CD4-positive, alpha-beta memory T cell (primary cell): ENCODE results near the gene GBP7. TPM values are rescaled to one million over a fixed set of nuclear protein-coding genes. Genes with fewer than 3 reads are reported as not detected.

ENCODE experiments used
- CTCF ChIA-PET: fragments of 350-600 bp; sonication (Branson Sonifier 250); formaldehyde crosslinking; loops from one replicate; lab custom pipeline; 2021; ENCODE audit warnings: inconsistent platforms; ENCODE audit not compliant: partially characterized antibody; lab: Charles Lee
- POLR2A ChIA-PET: fragments of 350-600 bp; sonication (Branson Sonifier 250); formaldehyde crosslinking; loops from one replicate; lab custom pipeline; 2021; ENCODE audit not compliant: partially characterized antibody; lab: Charles Lee
- DNase-seq, 5 donors: peaks; one replicate each; pipeline versions ENCODE4 v3.0.0 to v3.0.0-alpha.2; 2020 to 2022; ENCODE audit warnings: mixed read lengths in 1 of 5
- H3K27ac ChIP-seq: one replicate; pipeline ENCODE4 v1.7.0; 2013; ENCODE audit warnings: low read depth, low read length
- H3K27me3 ChIP-seq: 2 replicates; pipeline ENCODE4 v1.7.0; 2013; ENCODE audit warnings: mild to moderate bottlenecking, low read length, moderate library complexity; ENCODE audit not compliant: insufficient read depth
- H3K36me3 ChIP-seq: 2 replicates; pipeline ENCODE4 v1.7.0; 2013; ENCODE audit warnings: mild to moderate bottlenecking, low read length, moderate library complexity; ENCODE audit not compliant: insufficient read depth
- H3K4me1 ChIP-seq: 2 replicates; pipeline ENCODE4 v1.7.0; 2013; ENCODE audit warnings: mild to moderate bottlenecking, low read length, moderate library complexity; ENCODE audit not compliant: insufficient read depth
- H3K4me3 ChIP-seq, 2 donors: one replicate each; pipeline ENCODE4 v1.7.0; 2013; ENCODE audit warnings: low read length in 2 of 2, mild to moderate bottlenecking in 1 of 2
- H3K9me3 ChIP-seq, 2 donors: one replicate each; pipeline ENCODE4 v1.7.0; 2013; ENCODE audit warnings: low read length in 2 of 2, control low read depth in 1 of 2; ENCODE audit not compliant: control insufficient read depth in 1 of 2
- H3K27ac Mint-ChIP-seq, 7 donors: one replicate each; pipeline ENCODE4 v1.8.0; 2020 to 2021; ENCODE audit warnings: mixed read lengths in 7 of 7, mild to moderate bottlenecking in 6 of 7, inconsistent platforms in 3 of 7, moderate library complexity in 3 of 7
- H3K27me3 Mint-ChIP-seq, 2 donors: one replicate each; pipeline ENCODE4 v1.8.0; 2020 to 2021; ENCODE audit warnings: mixed read lengths in 2 of 2
- H3K36me3 Mint-ChIP-seq, 2 donors: one replicate each; pipeline ENCODE4 v1.8.0; 2020 to 2021; ENCODE audit warnings: mixed read lengths in 2 of 2, inconsistent platforms in 1 of 2, mild to moderate bottlenecking in 1 of 2
- H3K4me1 Mint-ChIP-seq, 4 donors: one replicate each; pipeline ENCODE4 v1.8.0; 2020 to 2021; ENCODE audit warnings: mixed read lengths in 4 of 4, mild to moderate bottlenecking in 1 of 4
- H3K4me3 Mint-ChIP-seq, 8 donors: one replicate each; pipeline ENCODE4 v1.8.0; 2020 to 2021; ENCODE audit warnings: mixed read lengths in 8 of 8, mild to moderate bottlenecking in 7 of 8, moderate library complexity in 6 of 8, inconsistent platforms in 3 of 8
- H3K9me3 Mint-ChIP-seq, 8 donors: one replicate each; pipeline ENCODE4 v1.8.0; 2020 to 2021; ENCODE audit warnings: mixed read lengths in 8 of 8, mild to moderate bottlenecking in 5 of 8, inconsistent platforms in 3 of 8, moderate library complexity in 1 of 8
- intact Hi-C: fragments of 100-400 bp; cut with micrococcal nuclease; formaldehyde crosslinking; loops from one replicate; pipeline ENCODE4 v1.15.1; 2023
- polyA plus RNA-seq, 2 donors: library from polyadenylated mRNA; unstranded; fragments of 300-500 nt; fragmentation: Illumina TruSeq; gene quantifications; one replicate each; pipeline ENCODE4 v1.2.3, GENCODE V29; 2021
- total RNA-seq, 2 experiments: library from RNA; stranded (reverse); gene quantifications; one replicate each; pipeline ENCODE4 v1.2.3, GENCODE V29; 2021

The GBP7 gene
- total and polyA plus RNA-seq, 4 experiments from 2014 or later, result 0.17 TPM; not detected in 2

- ChIA-PET CTCF (no interaction called here), POLR2A (interaction anchor here (1.6 kb wide), 1 partner anchor 97 kb away, joined by 3 read pairs; no protein-coding TSS in a partner anchor)
- H3K9me3 ChIP-seq, result no peaks in the 10 kb centered on the region
- peaks cover 0 to 2% of the 10 kb centered on the region in 2 donors for H3K27me3 Mint-ChIP-seq
- intact Hi-C loops, result no loop called here
- H3K36me3 Mint-ChIP-seq, result peaks cover 5 to 8% of the 10 kb centered on the region in 2 donors
- H3K27ac Mint-ChIP-seq, result peak overlapping the region in 1 of 7 donors; percentile 14
- H3K4me3 Mint-ChIP-seq, result no peak overlapping the region
- H3K36me3 ChIP-seq, result no peaks in the 10 kb centered on the region
- no peaks in the 10 kb centered on the region for H3K4me1 ChIP-seq
- H3K4me1 Mint-ChIP-seq, result peaks cover 0 to 4% (median 0%) of the 10 kb centered on the region in 4 donors
- no peak overlapping the region for H3K4me3 ChIP-seq
- peaks cover 0 to 24% (median 6%) of the 10 kb centered on the region in 8 donors for H3K9me3 Mint-ChIP-seq
- no peaks in the 10 kb centered on the region for H3K27me3 ChIP-seq
- no peak for DNase-seq
- no peak overlapping the region for H3K27ac ChIP-seq
These were observed 76.9 kb downstream of the GBP7 start for GRCh38 chr1:89098857-89099256.

GRCh38 chr1:89095737-89096136, 80.1 kb downstream of the GBP7 start:
- POLR2A ChIA-PET, result no interaction called here

DNA sequence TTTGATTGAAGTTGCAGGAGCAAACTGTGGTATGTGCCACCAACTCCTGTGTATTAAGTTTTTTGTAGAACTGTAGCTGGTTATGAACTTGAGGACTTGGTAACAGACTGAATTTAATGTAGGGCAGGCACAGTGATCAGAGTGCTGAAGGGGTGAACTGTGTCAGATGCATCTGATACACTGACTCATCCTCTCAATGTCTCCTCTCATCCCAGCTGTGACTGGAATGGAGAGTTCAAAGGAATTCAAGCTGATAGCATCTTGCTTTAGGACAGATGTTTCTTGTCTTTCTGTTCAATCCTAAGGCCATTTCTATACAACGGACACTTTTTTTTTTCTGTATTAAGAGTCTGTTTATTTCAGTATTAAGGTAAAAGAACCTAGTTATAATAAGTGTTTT, 85.8 kb downstream of the GBP7 start:
- no peaks in the 10 kb centered on the region for H3K4me1 ChIP-seq
- no peaks in the 10 kb centered on the region for H3K9me3 ChIP-seq
- H3K27ac ChIP-seq, result no peak overlapping the region
- Mint-ChIP-seq H3K27ac (peak overlapping the region in 1 of 7 donors; percentile 54), H3K4me1 (no peaks in the 10 kb centered on the region), H3K4me3 (no peak overlapping the region), H3K9me3 (peaks cover 0 to 6% (median 0%) of the 10 kb centered on the region in 8 donors), H3K27me3 (peaks cover 0 to 1% of the 10 kb centered on the region in 2 donors), H3K36me3 (no peaks in the 10 kb centered on the region)
- intact Hi-C loops, result no loop called here
- CTCF ChIA-PET, result interaction anchor here (1.6 kb wide), 1 partner anchor 268 kb away, joined by 4 read pairs; no protein-coding TSS in a partner anchor
- no peak for DNase-seq
- POLR2A ChIA-PET, result no interaction called here
- no peak overlapping the region for H3K4me3 ChIP-seq
- no peaks in the 10 kb centered on the region for H3K27me3 ChIP-seq
- no peaks in the 10 kb centered on the region for H3K36me3 ChIP-seq

More at GRCh38 chr1:89095737-89096136, 80.1 kb downstream of the GBP7 start:
- Mint-ChIP-seq H3K4me1 (no peaks in the 10 kb centered on the region), H3K9me3 (peaks cover 0 to 24% (median 6%) of the 10 kb centered on the region in 8 donors), H3K4me3 (no peak overlapping the region), H3K27me3 (peaks cover 1 to 2% of the 10 kb centered on the region in 2 donors), H3K27ac (no peak overlapping the region), H3K36me3 (peaks cover 4 to 8% of the 10 kb centered on the region in 2 donors)
- H3K4me3 ChIP-seq, result no peak overlapping the region
- intact Hi-C loops, result no loop called here
- CTCF ChIA-PET, result interaction anchor here (0.6 kb wide), 1 partner anchor 267 kb away, joined by 3 read pairs; no protein-coding TSS in a partner anchor
- DNase-seq, result no peak
- no peaks in the 10 kb centered on the region for H3K9me3 ChIP-seq
- no peaks in the 10 kb centered on the region for H3K27me3 ChIP-seq
- no peak overlapping the region for H3K27ac ChIP-seq
- no peaks in the 10 kb centered on the region for H3K4me1 ChIP-seq
- H3K36me3 ChIP-seq, result no peaks in the 10 kb centered on the region

GRCh38 chr1:89088572-89088971, 87.2 kb downstream of the GBP7 start:
- H3K9me3 ChIP-seq, result no peaks in the 10 kb centered on the region
- CTCF ChIA-PET, result interaction anchor here (1.0 to 1.5 kb wide), 4 partner anchors 10 to 275 kb away, joined by 3 to 4 read pairs (median 4); no protein-coding TSS in a partner anchor
- no peak overlapping the region for H3K4me3 Mint-ChIP-seq

DNA sequence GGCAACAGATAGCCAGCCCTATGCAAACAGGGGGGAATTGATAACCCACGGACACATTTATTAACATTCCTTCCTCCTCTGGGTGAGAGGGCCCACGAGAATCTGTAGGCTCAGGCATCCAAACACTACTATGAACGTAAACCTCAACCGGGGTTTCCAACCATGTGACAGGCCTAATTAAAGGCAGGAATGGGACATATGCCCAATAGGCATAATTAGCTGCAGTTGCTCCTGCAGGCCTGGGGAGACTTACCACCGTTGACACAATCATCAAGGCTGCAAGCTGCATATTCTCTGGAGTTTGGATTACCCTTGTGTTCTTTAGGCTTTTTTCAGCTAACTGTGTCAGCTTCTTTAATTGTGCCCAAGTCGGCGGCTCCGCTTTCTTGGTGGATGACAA, 88.6 kb downstream of the GBP7 start:
- H3K27me3 ChIP-seq, result no peaks in the 10 kb centered on the region
- no peak overlapping the region for H3K27ac ChIP-seq
- H3K4me3 Mint-ChIP-seq, result no peak overlapping the region
- no peaks in the 10 kb centered on the region for H3K4me1 ChIP-seq
- ChIA-PET POLR2A (no interaction called here), CTCF (interaction anchor here (1.0 to 1.4 kb wide), 2 partner anchors 8 to 36 kb away, joined by 3 to 4 read pairs; no protein-coding TSS in a partner anchor)
- H3K36me3 Mint-ChIP-seq, result peaks cover 0 to 5% of the 10 kb centered on the region in 2 donors
- H3K4me3 ChIP-seq, result no peak overlapping the region
- no peak for DNase-seq
- peaks cover 0 to 4% (median 2%) of the 10 kb centered on the region in 4 donors for H3K4me1 Mint-ChIP-seq
- H3K27me3 Mint-ChIP-seq, result no peaks in the 10 kb centered on the region
- H3K9me3 ChIP-seq, result no peaks in the 10 kb centered on the region
- no peak overlapping the region for H3K27ac Mint-ChIP-seq
- peaks cover 0 to 3% (median 0%) of the 10 kb centered on the region in 8 donors for H3K9me3 Mint-ChIP-seq
- no peaks in the 10 kb centered on the region for H3K36me3 ChIP-seq
- intact Hi-C loops, result no loop called here

More at GRCh38 chr1:89088572-89088971, 87.2 kb downstream of the GBP7 start:
- H3K4me3 ChIP-seq, result no peak overlapping the region
- Mint-ChIP-seq H3K36me3 (peaks cover 0 to 5% of the 10 kb centered on the region in 2 donors), H3K9me3 (peaks cover 0 to 3% (median 0%) of the 10 kb centered on the region in 8 donors), H3K27me3 (peaks cover 0 to under 1% of the 10 kb centered on the region in 2 donors), H3K4me1 (peaks cover 0 to 4% (median 2%) of the 10 kb centered on the region in 4 donors), H3K27ac (no peak overlapping the region)
- H3K36me3 ChIP-seq, result no peaks in the 10 kb centered on the region
- no peaks in the 10 kb centered on the region for H3K27me3 ChIP-seq
- H3K27ac ChIP-seq, result no peak overlapping the region
- POLR2A ChIA-PET, result no interaction called here
- no peaks in the 10 kb centered on the region for H3K4me1 ChIP-seq
- intact Hi-C loops, result no loop called here
- no peak for DNase-seq

GRCh38 chr1:89085781-89086180, 90.0 kb downstream of the GBP7 start:
- H3K27ac Mint-ChIP-seq, result no peak overlapping the region
- POLR2A ChIA-PET, result interaction anchor here (0.8 to 1.8 kb wide), 5 partner anchors 14 to 273 kb away, joined by 3 to 7 read pairs (median 4); partner anchors contain the start of gene GBP2

More at GRCh38 chr1:89085781-89086180, 90.0 kb downstream of the GBP7 start:
- intact Hi-C loops, result loop anchor here (1.0 kb wide), 4 partner anchors 87 to 370 kb away; no protein-coding TSS in a partner anchor
- Mint-ChIP-seq H3K27me3 (no peaks in the 10 kb centered on the region), H3K4me1 (peaks cover 0 to 4% (median 2%) of the 10 kb centered on the region in 4 donors), H3K4me3 (no peak overlapping the region), H3K9me3 (peaks cover 0 to 4% (median 2%) of the 10 kb centered on the region in 8 donors), H3K36me3 (peaks cover 0 to 5% of the 10 kb centered on the region in 2 donors)
- DNase-seq, result peak in 4 of 5 donors; percentile 45 to 66 (median 48)
- no peaks in the 10 kb centered on the region for H3K27me3 ChIP-seq
- CTCF ChIA-PET, result interaction anchor here (0.7 to 3.0 kb wide), 26 partner anchors 18 to 402 kb away, joined by 3 to 50 read pairs (median 5); partner anchors contain the start of genes GBP1, GBP3, GBP6 and PKN2
- no peak overlapping the region for H3K4me3 ChIP-seq
- H3K36me3 ChIP-seq, result no peaks in the 10 kb centered on the region
- no peaks in the 10 kb centered on the region for H3K4me1 ChIP-seq
- no peak overlapping the region for H3K27ac ChIP-seq
- H3K9me3 ChIP-seq, result no peaks in the 10 kb centered on the region
